Measurements from ENCODE around the gene MTG2.
"Not testable (repeated sequence)": the region's sequence is repeated elsewhere in the genome, so short reads cannot be mapped to it uniquely, and the experiment has no call there.

MTG2 gene

DNA sequence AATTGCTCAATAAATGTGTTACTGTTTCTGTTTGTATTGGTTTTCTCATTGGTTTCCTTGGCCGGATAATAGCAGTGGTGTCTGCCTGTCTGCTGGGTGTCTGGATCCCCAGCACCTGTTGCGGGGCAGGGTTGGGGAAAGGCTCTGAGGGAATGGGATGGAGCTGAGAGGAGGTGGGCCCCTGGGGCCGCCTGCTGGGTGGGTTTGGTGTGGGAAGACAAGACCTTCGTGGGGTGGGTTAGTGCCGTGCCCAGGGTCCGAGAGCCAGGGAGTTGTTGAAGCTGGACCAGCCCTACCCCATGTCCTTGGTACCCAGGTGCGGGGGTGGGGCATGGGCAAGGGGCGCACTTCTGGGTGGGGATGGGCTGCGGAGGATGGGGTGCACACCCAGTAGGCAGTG is 35.3 kb upstream of the MTG2 start (continued):
- TF ChIP-seq CSRNP3 (CRISPR knock-in tag; IDR thresholded peaks at IDR 0.05) (no peak), ZNF70 (CRISPR knock-in tag; IDR thresholded peaks at IDR 0.05) (no peak)

DNA sequence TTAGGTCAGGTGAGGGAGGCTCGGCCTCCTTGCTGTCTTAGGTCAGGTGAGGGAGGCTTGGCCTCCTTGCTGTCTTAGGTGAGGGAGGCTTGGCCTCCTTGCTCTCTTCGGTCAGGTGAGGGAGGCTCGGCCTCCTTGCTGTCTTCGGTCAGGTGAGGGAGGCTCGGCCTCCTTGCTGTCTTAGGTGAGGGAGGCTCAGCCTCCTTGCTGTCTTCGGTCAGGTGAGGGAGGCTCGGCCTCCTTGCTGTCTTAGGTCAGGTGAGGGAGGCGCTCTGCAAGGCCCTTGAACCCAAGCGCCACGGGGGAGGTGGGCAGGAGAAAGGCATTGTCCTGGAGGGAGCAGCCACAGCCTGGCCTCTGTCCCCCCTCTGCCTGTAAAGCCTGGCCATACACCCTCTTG is 34.4 kb upstream of the MTG2 start:
- ATAC-seq = not testable (repeated sequence)

DNA sequence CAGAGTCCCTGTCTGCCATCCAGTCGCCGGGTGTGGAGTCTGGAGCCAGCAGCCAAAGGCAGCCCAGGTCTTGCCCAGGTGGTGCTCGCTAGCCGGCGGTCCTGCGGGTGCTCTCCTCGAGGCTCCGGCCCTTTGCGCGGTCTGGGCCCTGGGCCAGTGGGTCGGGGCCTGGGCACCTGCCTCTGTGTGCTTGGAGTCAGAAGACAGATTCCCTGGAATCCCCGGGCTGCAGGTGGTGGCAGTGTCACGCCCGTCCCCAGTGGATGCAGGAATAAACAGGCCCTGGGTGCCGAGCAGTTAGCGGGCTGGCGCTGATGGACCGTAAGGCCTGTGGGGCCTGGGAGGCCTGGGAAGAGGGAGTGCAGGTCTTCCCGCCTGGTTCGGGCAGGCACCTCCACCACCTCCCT is 33.9 kb upstream of the MTG2 start:
- TF ChIP-seq TCF4 (CRISPR knock-in tag; IDR thresholded peaks at IDR 0.05; ENCODE audit: borderline replicate concordance) (no peak), ESRRG (CRISPR knock-in tag; IDR thresholded peaks at IDR 0.05) (no peak), SNAI2 (CRISPR knock-in tag; IDR thresholded peaks at IDR 0.05) (no peak), ZC3H10 (CRISPR knock-in tag; IDR thresholded peaks at IDR 0.05) (no peak), OSR1 (CRISPR knock-in tag; IDR thresholded peaks at IDR 0.05) (no peak)
- TF ChIP-seq, protein P1, sequence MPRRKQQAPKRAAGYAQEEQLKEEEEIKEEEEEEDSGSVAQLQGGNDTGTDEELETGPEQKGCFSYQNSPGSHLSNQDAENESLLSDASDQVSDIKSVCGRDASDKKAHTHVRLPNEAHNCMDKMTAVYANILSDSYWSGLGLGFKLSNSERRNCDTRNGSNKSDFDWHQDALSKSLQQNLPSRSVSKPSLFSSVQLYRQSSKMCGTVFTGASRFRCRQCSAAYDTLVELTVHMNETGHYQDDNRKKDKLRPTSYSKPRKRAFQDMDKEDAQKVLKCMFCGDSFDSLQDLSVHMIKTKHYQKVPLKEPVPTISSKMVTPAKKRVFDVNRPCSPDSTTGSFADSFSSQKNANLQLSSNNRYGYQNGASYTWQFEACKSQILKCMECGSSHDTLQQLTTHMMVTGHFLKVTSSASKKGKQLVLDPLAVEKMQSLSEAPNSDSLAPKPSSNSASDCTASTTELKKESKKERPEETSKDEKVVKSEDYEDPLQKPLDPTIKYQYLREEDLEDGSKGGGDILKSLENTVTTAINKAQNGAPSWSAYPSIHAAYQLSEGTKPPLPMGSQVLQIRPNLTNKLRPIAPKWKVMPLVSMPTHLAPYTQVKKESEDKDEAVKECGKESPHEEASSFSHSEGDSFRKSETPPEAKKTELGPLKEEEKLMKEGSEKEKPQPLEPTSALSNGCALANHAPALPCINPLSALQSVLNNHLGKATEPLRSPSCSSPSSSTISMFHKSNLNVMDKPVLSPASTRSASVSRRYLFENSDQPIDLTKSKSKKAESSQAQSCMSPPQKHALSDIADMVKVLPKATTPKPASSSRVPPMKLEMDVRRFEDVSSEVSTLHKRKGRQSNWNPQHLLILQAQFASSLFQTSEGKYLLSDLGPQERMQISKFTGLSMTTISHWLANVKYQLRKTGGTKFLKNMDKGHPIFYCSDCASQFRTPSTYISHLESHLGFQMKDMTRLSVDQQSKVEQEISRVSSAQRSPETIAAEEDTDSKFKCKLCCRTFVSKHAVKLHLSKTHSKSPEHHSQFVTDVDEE (CRISPR knock-in tag; IDR thresholded peaks at IDR 0.05) = no peak
- no peak for ATAC-seq

DNA sequence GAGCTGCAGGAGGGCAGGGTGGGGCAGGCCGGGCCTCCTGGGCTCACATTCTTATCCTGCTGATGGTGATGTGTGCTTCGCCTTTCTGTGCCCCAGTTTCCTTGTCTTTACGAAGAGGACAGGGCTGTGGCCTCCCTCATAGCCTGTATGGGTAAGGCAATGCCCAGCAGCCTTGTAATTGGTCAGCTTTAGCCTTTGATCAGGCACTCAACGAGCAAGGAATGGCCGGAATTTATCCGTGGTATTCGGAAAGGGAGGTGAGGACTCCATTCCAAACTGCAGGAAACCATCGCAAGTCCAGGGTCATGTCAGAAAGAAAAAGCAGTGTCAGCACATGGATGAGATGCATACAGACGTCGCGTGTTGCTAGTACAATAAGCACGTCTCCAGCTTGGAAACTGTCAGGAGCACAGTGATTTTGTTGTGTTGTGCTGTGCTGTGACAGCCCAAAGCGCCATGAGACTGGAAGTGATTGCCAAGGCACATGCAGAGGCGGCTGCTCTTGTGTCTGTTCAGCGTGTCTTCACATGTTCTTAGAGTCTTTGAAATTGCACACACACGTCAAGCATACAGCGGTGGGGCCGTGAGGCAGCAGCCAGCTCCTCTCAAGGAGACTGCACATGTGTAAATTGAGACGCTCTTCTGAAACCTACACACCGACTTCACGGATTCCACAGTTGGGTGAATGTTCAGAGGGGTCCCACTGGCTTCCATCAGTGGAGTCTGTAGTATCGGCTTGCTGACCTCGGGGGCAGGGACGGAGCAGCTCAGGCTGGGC is 33.1 kb upstream of the MTG2 start:
- TF ChIP-seq BACH2 (CRISPR knock-in tag; IDR thresholded peaks at IDR 0.05; ENCODE audit: borderline replicate concordance) (no peak), CREB5 (CRISPR knock-in tag; IDR thresholded peaks at IDR 0.05; ENCODE audit: low read depth) (no peak)
- no peak for ATAC-seq

GRCh38 chr20:62150310-62150575 is 32.6 kb upstream of the MTG2 start:
- ATAC-seq = no peak
- TF ChIP-seq SNAI2 (CRISPR knock-in tag; IDR thresholded peaks at IDR 0.05) (no peak), ISL1 (CRISPR knock-in tag; IDR thresholded peaks at IDR 0.05) (no peak), OSR1 (CRISPR knock-in tag; IDR thresholded peaks at IDR 0.05) (no peak)

DNA sequence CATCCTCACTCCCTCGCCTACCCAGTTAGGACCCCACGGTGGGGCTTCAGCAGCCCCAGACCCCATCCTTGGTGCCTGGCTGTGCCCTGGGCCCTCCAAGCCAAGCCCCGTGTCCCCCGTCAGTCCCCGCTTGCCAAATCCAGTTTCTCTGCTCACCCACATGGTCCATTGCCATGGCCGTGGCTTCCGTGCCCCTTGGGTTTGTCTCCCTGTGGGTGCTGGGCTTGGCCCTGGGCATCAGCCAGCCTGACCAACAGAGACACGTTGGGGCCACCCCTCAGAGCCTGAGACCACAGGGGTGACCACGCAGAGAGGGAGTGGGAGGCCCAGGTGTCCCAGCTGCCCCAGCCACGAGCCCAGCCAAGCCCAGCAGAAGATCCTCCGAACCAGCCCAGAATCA is 31.6 kb upstream of the MTG2 start:
- TF ChIP-seq ZNF565 (CRISPR knock-in tag; conservative IDR thresholded peaks at IDR 0.05; ENCODE audit: low read depth) (no peak), ZC3H10 (CRISPR knock-in tag; IDR thresholded peaks at IDR 0.05) (no peak), ARNTL (CRISPR knock-in tag; IDR thresholded peaks at IDR 0.05; ENCODE audit: borderline replicate concordance, low read depth) (no peak), GLIS3 (CRISPR knock-in tag; IDR thresholded peaks at IDR 0.05) (no peak), PPARA (CRISPR knock-in tag; IDR thresholded peaks at IDR 0.05; ENCODE audit: borderline replicate concordance) (no peak), OSR1 (CRISPR knock-in tag; IDR thresholded peaks at IDR 0.05) (no peak), SNAI2 (CRISPR knock-in tag; IDR thresholded peaks at IDR 0.05) (no peak), ESRRG (CRISPR knock-in tag; IDR thresholded peaks at IDR 0.05) (no peak)
- ATAC-seq = no peak

GRCh38 chr20:62151835-62152364 is 30.9 kb upstream of the MTG2 start:
- no peak for ATAC-seq
- TF ChIP-seq OSR1 (CRISPR knock-in tag; IDR thresholded peaks at IDR 0.05) (no peak), ZNF70 (CRISPR knock-in tag; IDR thresholded peaks at IDR 0.05) (no peak), RARB (CRISPR knock-in tag; IDR thresholded peaks at IDR 0.05) (no peak), ESRRG (CRISPR knock-in tag; IDR thresholded peaks at IDR 0.05) (no peak), GLIS3 (CRISPR knock-in tag; IDR thresholded peaks at IDR 0.05) (no peak), ZNF8 (CRISPR knock-in tag; IDR thresholded peaks at IDR 0.05) (no peak), ZNF565 (CRISPR knock-in tag; conservative IDR thresholded peaks at IDR 0.05; ENCODE audit: low read depth) (no peak), BACH2 (CRISPR knock-in tag; IDR thresholded peaks at IDR 0.05; ENCODE audit: borderline replicate concordance) (no peak), CSRNP3 (CRISPR knock-in tag; IDR thresholded peaks at IDR 0.05) (no peak), PPARA (CRISPR knock-in tag; IDR thresholded peaks at IDR 0.05; ENCODE audit: borderline replicate concordance) (no peak)
- TF ChIP-seq, protein P1 (CRISPR knock-in tag; IDR thresholded peaks at IDR 0.05) = no peak
